Transverse colon (tissue), 4 donors: Measurements from ENCODE around the gene SMAD7.

Source experiments
- EP300 ChIP-seq: sonication (generic); formaldehyde crosslinking; IDR thresholded peaks from one replicate; pipeline ENCODE4 v1.6.1; 2017; ENCODE audit warnings: antibody characterized with exemption, low read depth
- POLR2A ChIP-seq: fragments of 450-650 bp; IDR thresholded peaks from one replicate; pipeline ENCODE4 v1.6.1; 2016; ENCODE audit warnings: antibody characterized with exemption, mild to moderate bottlenecking, moderate library complexity
- POLR2AphosphoS5 ChIP-seq, 3 donors: sonication (generic); formaldehyde crosslinking; IDR thresholded peaks; one replicate each; pipeline ENCODE4 v1.6.1; 2016; ENCODE audit warnings: antibody characterized with exemption in 3 of 3
- TF ChIP-seq, protein P1 (sequence below), 5 experiments: fragments of 200-600 bp in 3 of 5; fragments of 450-650 bp in 2 of 5; sonication (generic) in 3 of 5; IDR thresholded peaks; 1 replicate in 2 of 5; 2 replicates in 3 of 5; pipeline ENCODE4 v1.5.1; 2016 to 2017; ENCODE audit warnings: antibody characterized with exemption in 5 of 5, inconsistent platforms in 3 of 5, mild to moderate bottlenecking in 2 of 5, moderate library complexity in 1 of 5

DNA sequence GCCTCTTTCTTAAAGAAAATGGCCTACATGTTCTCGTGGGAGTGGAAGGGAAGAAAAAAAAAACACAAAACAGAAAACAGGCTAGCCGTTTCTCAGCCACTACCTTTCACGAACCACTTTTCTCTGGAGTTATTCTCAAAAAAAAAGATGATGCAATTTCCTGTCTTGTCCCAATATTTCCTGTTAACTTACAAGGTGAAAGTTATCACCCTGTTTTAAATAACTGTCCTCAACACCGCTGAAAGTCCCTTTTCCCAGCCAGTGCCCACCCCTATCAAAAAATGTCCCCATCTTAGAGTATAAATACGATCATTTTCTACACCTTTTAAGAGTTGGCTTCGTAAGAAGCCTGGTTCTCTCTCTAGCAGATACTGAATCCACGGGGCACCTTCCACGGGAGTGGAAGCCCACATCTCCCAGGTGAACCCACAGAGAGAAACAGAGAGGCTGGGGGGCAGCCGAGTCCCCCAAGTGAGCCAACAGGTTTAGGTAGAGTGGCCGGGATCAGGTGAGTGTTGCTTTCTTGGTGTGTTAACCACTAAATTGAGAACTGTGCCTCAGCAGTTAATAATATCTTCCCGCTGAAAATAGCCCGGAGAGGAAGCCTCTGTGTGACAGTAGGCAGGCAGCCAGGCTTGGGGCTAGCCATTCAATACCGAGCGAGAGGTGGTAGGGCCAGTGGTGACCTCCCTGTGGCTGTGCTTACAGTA, 15.9 kb downstream of the SMAD7 start:
- TF ChIP-seq, protein P1, sequence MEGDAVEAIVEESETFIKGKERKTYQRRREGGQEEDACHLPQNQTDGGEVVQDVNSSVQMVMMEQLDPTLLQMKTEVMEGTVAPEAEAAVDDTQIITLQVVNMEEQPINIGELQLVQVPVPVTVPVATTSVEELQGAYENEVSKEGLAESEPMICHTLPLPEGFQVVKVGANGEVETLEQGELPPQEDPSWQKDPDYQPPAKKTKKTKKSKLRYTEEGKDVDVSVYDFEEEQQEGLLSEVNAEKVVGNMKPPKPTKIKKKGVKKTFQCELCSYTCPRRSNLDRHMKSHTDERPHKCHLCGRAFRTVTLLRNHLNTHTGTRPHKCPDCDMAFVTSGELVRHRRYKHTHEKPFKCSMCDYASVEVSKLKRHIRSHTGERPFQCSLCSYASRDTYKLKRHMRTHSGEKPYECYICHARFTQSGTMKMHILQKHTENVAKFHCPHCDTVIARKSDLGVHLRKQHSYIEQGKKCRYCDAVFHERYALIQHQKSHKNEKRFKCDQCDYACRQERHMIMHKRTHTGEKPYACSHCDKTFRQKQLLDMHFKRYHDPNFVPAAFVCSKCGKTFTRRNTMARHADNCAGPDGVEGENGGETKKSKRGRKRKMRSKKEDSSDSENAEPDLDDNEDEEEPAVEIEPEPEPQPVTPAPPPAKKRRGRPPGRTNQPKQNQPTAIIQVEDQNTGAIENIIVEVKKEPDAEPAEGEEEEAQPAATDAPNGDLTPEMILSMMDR (IDR thresholded peaks at IDR 0.05) = no peak
- TF ChIP-seq POLR2AphosphoS5 (IDR thresholded peaks at IDR 0.05) (no peak), EP300 (no peak), POLR2A (no peak)
